ENCODE results near the gene SDHC. TPM values are rescaled to one million over a fixed set of nuclear protein-coding genes. Genes with fewer than 3 reads are reported as not detected.

SDHC gene, protein sequence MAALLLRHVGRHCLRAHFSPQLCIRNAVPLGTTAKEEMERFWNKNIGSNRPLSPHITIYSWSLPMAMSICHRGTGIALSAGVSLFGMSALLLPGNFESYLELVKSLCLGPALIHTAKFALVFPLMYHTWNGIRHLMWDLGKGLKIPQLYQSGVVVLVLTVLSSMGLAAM
- total RNA-seq (100 to 1,000 TPM; 226 to 232 TPM), polyA plus RNA-seq (199 TPM)

DNA sequence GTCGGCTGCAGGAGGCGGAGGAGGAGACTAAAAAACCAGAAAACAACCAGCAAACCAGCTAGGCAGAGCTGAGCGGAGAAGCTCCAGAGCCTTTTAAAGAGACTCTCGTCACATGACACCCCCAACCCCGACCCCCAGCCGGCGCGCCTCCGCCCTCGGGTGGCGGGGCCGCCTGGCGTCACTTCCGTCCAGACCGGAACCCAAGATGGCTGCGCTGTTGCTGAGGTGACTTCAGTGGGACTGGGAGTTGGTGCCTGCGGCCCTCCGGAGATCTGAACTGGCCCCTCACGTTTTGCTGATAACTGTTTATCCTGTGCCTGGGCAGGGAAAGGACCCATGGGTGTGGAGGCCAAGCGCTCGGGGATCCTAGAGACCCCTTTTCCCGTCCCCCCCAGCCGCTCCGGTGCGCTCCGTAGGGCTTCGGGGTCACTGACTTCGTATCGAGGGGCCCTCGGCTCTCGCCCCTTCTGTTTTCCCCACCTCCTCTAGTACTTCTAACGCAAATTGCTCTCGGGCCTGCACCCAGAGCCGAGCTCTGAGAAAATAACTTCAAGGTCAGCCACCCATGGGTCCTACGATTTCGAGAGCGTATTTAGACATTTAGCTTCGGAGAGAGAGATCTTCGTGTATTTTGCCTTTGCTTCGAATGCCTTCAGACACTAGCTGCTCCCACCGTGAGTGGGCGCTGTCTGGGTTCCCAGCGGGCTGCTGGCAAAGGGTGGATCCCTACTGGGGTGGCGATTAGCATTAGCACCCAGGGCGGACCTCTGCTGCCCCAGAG lies at the start of gene SDHC:
Gene SDHC, plus strand, starts transcription at position 181 of the 781 bp plus-strand sequence. Its CDS starts 25 bp downstream, at position 206.
- Mint-ChIP-seq H3K4me3 (peak within 1 kb of the TSS; percentile 98 to 99 (median 99)), H3K27me3 (no peaks in the 10 kb centered on the region), H3K9me3 (no peaks in the 10 kb centered on the region), H3K4me1 (peaks cover 22 to 38% (median 30%) of the 10 kb centered on the region in 3 donors), H3K36me3 (peaks cover 0 to 15% (median 3%) of the 10 kb centered on the region in 3 donors), H3K27ac (peak within 1 kb of the TSS; percentile 98 to 100 (median 100))
- POLR2A ChIA-PET, result interaction anchor here (0.5 to 1.9 kb wide), 11 partner anchors 8 to 268 kb away, joined by 3 to 14 read pairs (median 4); partner anchors contain the start of genes NDUFS2, PPOX, TOMM40L and UFC1
- Histone ChIP-seq H3K9me3 (ENCODE audit: low read length) (no peaks in the 10 kb centered on the region), H3K4me1 (ENCODE audit: insufficient read depth, low read length) (peaks cover 16% of the 10 kb centered on the region), H3K27ac (ENCODE audit: low read depth, low read length) (peak within 1 kb of the TSS; percentile 99), H3K27me3 (ENCODE audit: insufficient read depth, low read length, poor library complexity, severe bottlenecking) (no peaks in the 10 kb centered on the region), H3K4me3 (ENCODE audit: low read length) (peak within 1 kb of the TSS; percentile 99), H3K36me3 (ENCODE audit: insufficient read depth, low read length) (no peaks in the 10 kb centered on the region)
- CTCF ChIA-PET, result interaction anchor here (0.8 to 2.6 kb wide), 7 partner anchors 8 to 112 kb away, joined by 3 to 13 read pairs (median 6); partner anchors contain the start of genes NDUFS2 and TOMM40L
- peak; percentile 86 to 94 (median 90) for DNase-seq

DNA sequence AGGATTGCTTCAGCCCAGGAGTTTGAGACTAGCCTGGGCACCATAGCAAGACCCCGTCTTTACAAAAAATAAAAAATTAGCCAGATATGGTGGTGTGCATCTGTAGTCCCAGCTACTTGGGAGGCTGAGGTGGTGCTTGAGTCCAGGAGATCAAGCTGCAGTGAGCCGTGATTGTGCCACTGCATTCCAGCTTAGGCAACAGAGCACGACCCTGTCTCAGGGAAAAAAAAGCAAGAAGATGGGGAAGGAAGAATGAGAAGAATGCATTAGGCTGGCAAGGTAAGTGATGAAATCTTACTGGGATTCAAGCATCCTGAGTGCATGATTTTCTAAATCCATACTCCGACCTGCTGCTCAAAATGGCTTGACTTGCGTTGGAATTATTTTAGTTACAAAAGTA lies 48.9 kb upstream of the SDHC start:
- H3K4me1 Mint-ChIP-seq, result no peaks in the 10 kb centered on the region

DNA sequence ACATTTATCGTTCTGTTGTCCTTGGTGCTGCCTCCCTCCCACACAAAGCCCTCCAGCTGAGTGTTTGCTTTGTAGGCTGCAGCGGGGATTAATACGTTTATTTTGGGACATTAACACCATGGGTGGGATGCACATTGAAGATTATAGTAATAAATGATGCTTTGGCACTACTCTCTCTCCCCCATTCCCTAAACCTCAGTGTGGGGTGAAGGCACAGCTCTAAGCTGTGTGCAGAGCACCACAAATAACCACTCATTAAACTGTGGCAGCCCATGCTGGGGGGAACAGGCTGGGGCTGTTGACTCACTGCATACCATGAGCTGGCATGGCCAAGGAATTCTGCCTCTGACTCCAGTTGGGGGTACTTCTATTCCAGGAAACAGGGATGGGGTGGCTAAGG lies 48.0 kb upstream of the SDHC start:
- Histone ChIP-seq H3K4me1 (ENCODE audit: insufficient read depth, low read length) (no peaks in the 10 kb centered on the region), H3K4me3 (ENCODE audit: low read length) (no peak overlapping the region), H3K27ac (ENCODE audit: low read depth, low read length) (no peak overlapping the region), H3K36me3 (ENCODE audit: insufficient read depth, low read length) (no peaks in the 10 kb centered on the region), H3K9me3 (ENCODE audit: low read length) (no peaks in the 10 kb centered on the region), H3K27me3 (ENCODE audit: insufficient read depth, low read length, poor library complexity, severe bottlenecking) (peaks cover 5% of the 10 kb centered on the region)
- Mint-ChIP-seq H3K9me3 (no peaks in the 10 kb centered on the region), H3K36me3 (no peaks in the 10 kb centered on the region), H3K27ac (no peak overlapping the region), H3K4me1 (no peaks in the 10 kb centered on the region), H3K27me3 (peaks cover 20 to 39% of the 10 kb centered on the region in 2 donors), H3K4me3 (no peak overlapping the region)
- POLR2A ChIA-PET, result no interaction called here
- DNase-seq, result no peak
- CTCF ChIA-PET, result interaction anchor here (0.9 kb wide), 1 partner anchor 39 kb away, joined by 3 read pairs; no protein-coding TSS in a partner anchor

More for the DNA sequence above, 48.9 kb upstream of the SDHC start:
- Histone ChIP-seq H3K9me3 (ENCODE audit: low read length) (no peaks in the 10 kb centered on the region), H3K27me3 (ENCODE audit: insufficient read depth, low read length, poor library complexity, severe bottlenecking) (peaks cover 12% of the 10 kb centered on the region), H3K27ac (ENCODE audit: low read depth, low read length) (no peak overlapping the region), H3K4me1 (ENCODE audit: insufficient read depth, low read length) (no peaks in the 10 kb centered on the region), H3K36me3 (ENCODE audit: insufficient read depth, low read length) (no peaks in the 10 kb centered on the region), H3K4me3 (ENCODE audit: low read length) (no peak overlapping the region)
- no peaks in the 10 kb centered on the region for H3K9me3 Mint-ChIP-seq
- no peak overlapping the region for H3K4me3 Mint-ChIP-seq
- no peaks in the 10 kb centered on the region for H3K36me3 Mint-ChIP-seq
- H3K27ac Mint-ChIP-seq, result no peak overlapping the region
- CTCF ChIA-PET, result interaction anchor here (1.6 kb wide), 1 partner anchor 59 kb away, joined by 3 read pairs; no protein-coding TSS in a partner anchor
- H3K27me3 Mint-ChIP-seq, result peaks cover 27 to 48% of the 10 kb centered on the region in 2 donors
- DNase-seq, result no peak
- POLR2A ChIA-PET, result no interaction called here

DNA sequence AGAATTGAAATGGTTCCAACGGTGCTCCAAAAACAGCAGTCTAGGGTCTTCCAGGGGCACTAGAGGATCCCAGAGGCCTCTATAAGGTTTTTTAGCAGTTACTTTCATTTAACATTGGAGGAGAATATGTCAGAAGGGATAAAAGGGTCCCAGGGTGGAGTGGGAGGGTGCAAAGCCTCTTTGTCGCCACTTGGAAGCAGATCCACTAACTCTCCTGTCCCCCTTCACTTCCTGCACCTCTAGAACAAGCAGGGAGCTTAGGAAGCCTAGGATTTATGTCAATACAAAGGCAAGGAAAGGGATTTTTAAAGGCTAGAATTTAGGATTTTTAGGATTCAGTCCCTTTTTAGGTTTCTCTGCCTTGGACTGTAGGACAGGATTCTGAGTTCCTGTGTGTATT lies 47.3 kb upstream of the SDHC start:
- no peaks in the 10 kb centered on the region for H3K4me1 ChIP-seq (ENCODE audit: insufficient read depth, low read length)
- DNase-seq, result no peak
- no peak overlapping the region for H3K4me3 ChIP-seq (ENCODE audit: low read length)
- Mint-ChIP-seq H3K27ac (no peak overlapping the region), H3K27me3 (peaks cover 14 to 34% of the 10 kb centered on the region in 2 donors), H3K4me3 (no peak overlapping the region), H3K36me3 (no peaks in the 10 kb centered on the region), H3K9me3 (no peaks in the 10 kb centered on the region), H3K4me1 (no peaks in the 10 kb centered on the region)
- no peaks in the 10 kb centered on the region for H3K36me3 ChIP-seq (ENCODE audit: insufficient read depth, low read length)
- ChIA-PET CTCF (interaction anchor here (0.9 kb wide), 1 partner anchor 40 kb away, joined by 3 read pairs; no protein-coding TSS in a partner anchor), POLR2A (no interaction called here)
- H3K9me3 ChIP-seq (ENCODE audit: low read length), result no peaks in the 10 kb centered on the region
- H3K27me3 ChIP-seq (ENCODE audit: insufficient read depth, low read length, poor library complexity, severe bottlenecking), result no peaks in the 10 kb centered on the region
- H3K27ac ChIP-seq (ENCODE audit: low read depth, low read length), result no peak overlapping the region

DNA sequence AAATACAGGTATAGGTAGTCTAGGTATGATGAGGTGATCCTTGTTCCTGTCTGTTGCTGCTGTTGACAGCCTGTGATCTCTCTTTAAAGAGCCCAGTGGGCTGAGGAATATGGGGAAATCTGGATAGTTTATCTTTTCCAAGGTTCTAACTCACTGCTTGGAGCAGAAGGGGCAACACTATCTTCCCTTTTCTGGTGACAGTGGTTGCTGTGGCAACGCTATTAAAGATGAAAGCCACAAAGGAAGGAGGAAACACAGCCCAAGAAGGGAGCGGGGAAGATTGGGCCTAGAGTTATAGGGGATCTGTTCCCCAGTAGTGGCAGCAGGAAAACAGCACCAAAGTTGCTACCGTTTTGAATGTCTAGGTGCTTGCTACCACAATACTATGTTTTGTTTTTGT lies 46.9 kb upstream of the SDHC start:
- Mint-ChIP-seq H3K27ac (no peak overlapping the region), H3K9me3 (no peaks in the 10 kb centered on the region), H3K27me3 (peaks cover 12 to 33% of the 10 kb centered on the region in 2 donors), H3K36me3 (no peaks in the 10 kb centered on the region), H3K4me1 (no peaks in the 10 kb centered on the region), H3K4me3 (no peak overlapping the region)
- DNase-seq, result no peak
- no peak overlapping the region for H3K27ac ChIP-seq (ENCODE audit: low read depth, low read length)
- ChIA-PET POLR2A (no interaction called here), CTCF (interaction anchor here (0.9 kb wide), 1 partner anchor 40 kb away, joined by 3 read pairs; no protein-coding TSS in a partner anchor)
- no peaks in the 10 kb centered on the region for H3K4me1 ChIP-seq (ENCODE audit: insufficient read depth, low read length)
- H3K27me3 ChIP-seq (ENCODE audit: insufficient read depth, low read length, poor library complexity, severe bottlenecking), result no peaks in the 10 kb centered on the region
- H3K9me3 ChIP-seq (ENCODE audit: low read length), result no peaks in the 10 kb centered on the region
- no peak overlapping the region for H3K4me3 ChIP-seq (ENCODE audit: low read length)
- no peaks in the 10 kb centered on the region for H3K36me3 ChIP-seq (ENCODE audit: insufficient read depth, low read length)

DNA sequence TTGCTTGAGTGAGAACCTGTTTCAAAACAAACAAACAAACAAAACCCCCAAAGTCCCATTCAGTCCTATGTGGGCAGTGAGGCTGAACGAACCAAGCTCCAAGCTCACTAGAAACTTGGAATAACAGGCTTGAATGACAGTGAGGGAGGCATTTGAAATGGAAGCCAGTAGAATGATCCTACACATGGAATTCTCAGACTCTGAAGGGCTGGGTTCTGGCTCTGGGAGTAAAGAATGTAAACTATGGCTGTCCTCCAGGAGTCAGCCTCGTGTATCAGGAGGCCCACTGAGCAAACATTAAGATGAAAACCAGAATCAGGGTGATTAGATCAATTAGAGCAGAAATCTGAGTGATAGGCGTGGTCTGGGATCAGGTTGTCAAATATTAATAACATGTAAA lies 40.8 kb upstream of the SDHC start:
- POLR2A ChIA-PET, result no interaction called here
- no peak overlapping the region for H3K4me3 ChIP-seq (ENCODE audit: low read length)
- H3K27me3 ChIP-seq (ENCODE audit: insufficient read depth, low read length, poor library complexity, severe bottlenecking), result peaks cover 3% of the 10 kb centered on the region
- Mint-ChIP-seq H3K4me3 (no peak overlapping the region), H3K36me3 (no peaks in the 10 kb centered on the region), H3K9me3 (no peaks in the 10 kb centered on the region), H3K27ac (no peak overlapping the region), H3K27me3 (peaks cover 8 to 24% of the 10 kb centered on the region in 2 donors), H3K4me1 (no peaks in the 10 kb centered on the region)
- no peaks in the 10 kb centered on the region for H3K9me3 ChIP-seq (ENCODE audit: low read length)
- no peak overlapping the region for H3K27ac ChIP-seq (ENCODE audit: low read depth, low read length)
- CTCF ChIA-PET, result interaction anchor here (1.3 kb wide), 1 partner anchor 18 kb away, joined by 3 read pairs; no protein-coding TSS in a partner anchor
- H3K36me3 ChIP-seq (ENCODE audit: insufficient read depth, low read length), result no peaks in the 10 kb centered on the region
- no peaks in the 10 kb centered on the region for H3K4me1 ChIP-seq (ENCODE audit: insufficient read depth, low read length)
- DNase-seq, result no peak

DNA sequence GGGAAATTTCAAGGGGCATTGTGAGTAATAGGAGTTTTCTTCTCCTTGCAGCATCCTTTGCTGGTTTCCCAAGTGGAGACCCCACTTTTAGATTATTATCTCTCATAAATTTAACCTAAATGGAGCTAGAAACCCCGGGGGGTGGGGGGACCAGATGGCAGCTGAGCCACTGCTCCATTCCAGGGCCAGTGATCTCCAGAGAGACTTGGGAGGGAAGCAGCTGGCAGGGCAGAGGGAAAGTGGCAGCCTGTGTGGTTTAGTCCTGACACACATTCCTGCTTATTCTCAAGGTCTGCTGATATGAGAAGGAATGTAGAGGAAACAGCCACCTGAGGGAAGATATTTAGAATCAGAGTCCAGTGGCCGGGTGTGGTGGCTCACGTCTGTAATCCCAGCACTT lies 39.3 kb upstream of the SDHC start:
- no peak for DNase-seq
- no peaks in the 10 kb centered on the region for H3K9me3 Mint-ChIP-seq
- H3K4me1 Mint-ChIP-seq, result no peaks in the 10 kb centered on the region
- no peaks in the 10 kb centered on the region for H3K4me1 ChIP-seq (ENCODE audit: insufficient read depth, low read length)
- CTCF ChIA-PET, result no interaction called here
- peaks cover 3% of the 10 kb centered on the region for H3K27me3 ChIP-seq (ENCODE audit: insufficient read depth, low read length, poor library complexity, severe bottlenecking)
- peaks cover 0 to 5% (median 0%) of the 10 kb centered on the region in 3 donors for H3K36me3 Mint-ChIP-seq
- H3K9me3 ChIP-seq (ENCODE audit: low read length), result no peaks in the 10 kb centered on the region
- H3K27ac ChIP-seq (ENCODE audit: low read depth, low read length), result no peak overlapping the region
- no peak overlapping the region for H3K27ac Mint-ChIP-seq
- H3K4me3 Mint-ChIP-seq, result no peak overlapping the region
- POLR2A ChIA-PET, result no interaction called here
- no peaks in the 10 kb centered on the region for H3K36me3 ChIP-seq (ENCODE audit: insufficient read depth, low read length)
- peaks cover 6 to 27% of the 10 kb centered on the region in 2 donors for H3K27me3 Mint-ChIP-seq
- no peak overlapping the region for H3K4me3 ChIP-seq (ENCODE audit: low read length)

DNA sequence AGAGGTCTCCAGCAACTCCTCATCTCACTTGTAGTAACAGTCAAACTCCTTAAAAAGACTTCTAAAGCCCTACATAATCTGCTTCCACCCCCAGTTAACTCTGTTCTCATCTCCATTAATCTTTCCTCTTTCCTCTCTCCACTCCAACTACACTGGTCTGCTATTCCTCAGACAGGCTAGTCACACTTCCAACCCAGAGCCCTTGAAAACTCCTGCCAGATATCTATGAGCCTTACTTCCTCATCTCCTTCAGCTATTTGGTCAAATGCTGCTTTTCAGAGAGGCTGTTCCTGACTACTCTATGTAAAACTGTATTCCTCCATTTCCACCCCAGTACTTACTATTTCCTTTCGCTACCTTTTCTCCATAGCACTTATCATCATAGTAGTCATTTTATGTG lies 31.2 kb upstream of the SDHC start:
- no peak overlapping the region for H3K27ac Mint-ChIP-seq
- ChIA-PET POLR2A (no interaction called here), CTCF (interaction anchor here (1.2 kb wide), 1 partner anchor 8 kb away, joined by 7 read pairs; no protein-coding TSS in a partner anchor)
- H3K9me3 ChIP-seq (ENCODE audit: low read length), result no peaks in the 10 kb centered on the region
- H3K4me3 Mint-ChIP-seq, result no peak overlapping the region
- no peaks in the 10 kb centered on the region for H3K27me3 ChIP-seq (ENCODE audit: insufficient read depth, low read length, poor library complexity, severe bottlenecking)
- no peaks in the 10 kb centered on the region for H3K36me3 ChIP-seq (ENCODE audit: insufficient read depth, low read length)
- no peak overlapping the region for H3K4me3 ChIP-seq (ENCODE audit: low read length)
- H3K4me1 ChIP-seq (ENCODE audit: insufficient read depth, low read length), result no peaks in the 10 kb centered on the region
- no peak overlapping the region for H3K27ac ChIP-seq (ENCODE audit: low read depth, low read length)
- H3K36me3 Mint-ChIP-seq, result peaks cover 0 to 13% (median 7%) of the 10 kb centered on the region in 3 donors
- H3K27me3 Mint-ChIP-seq, result peaks cover 3 to 5% of the 10 kb centered on the region in 2 donors
- H3K9me3 Mint-ChIP-seq, result no peaks in the 10 kb centered on the region
- no peak for DNase-seq
- no peaks in the 10 kb centered on the region for H3K4me1 Mint-ChIP-seq

Measured in CD8-positive, alpha-beta memory T cell (primary cell).